Breast epithelium (tissue), 3 donors: ENCODE data around the gene TCF7L1.

ENCODE experiments used
- POLR2A ChIP-seq: fragments of 450-650 bp; IDR thresholded peaks from one replicate; pipeline ENCODE4 v1.6.1; 2016; ENCODE audit warnings: antibody characterized with exemption, mild to moderate bottlenecking, moderate library complexity
- POLR2AphosphoS5 ChIP-seq, 3 donors: sonication (generic); formaldehyde crosslinking; IDR thresholded peaks; one replicate each; pipeline ENCODE4 v1.6.1; 2017; ENCODE audit warnings: antibody characterized with exemption in 3 of 3
- TF ChIP-seq, protein P1 (sequence below), 3 donors: fragments of 450-650 bp; IDR thresholded peaks; one replicate each; pipeline ENCODE4 v1.5.1; 2016 to 2017; ENCODE audit warnings: antibody characterized with exemption in 3 of 3, mild to moderate bottlenecking in 3 of 3, moderate library complexity in 3 of 3

- TF ChIP-seq, protein P1, sequence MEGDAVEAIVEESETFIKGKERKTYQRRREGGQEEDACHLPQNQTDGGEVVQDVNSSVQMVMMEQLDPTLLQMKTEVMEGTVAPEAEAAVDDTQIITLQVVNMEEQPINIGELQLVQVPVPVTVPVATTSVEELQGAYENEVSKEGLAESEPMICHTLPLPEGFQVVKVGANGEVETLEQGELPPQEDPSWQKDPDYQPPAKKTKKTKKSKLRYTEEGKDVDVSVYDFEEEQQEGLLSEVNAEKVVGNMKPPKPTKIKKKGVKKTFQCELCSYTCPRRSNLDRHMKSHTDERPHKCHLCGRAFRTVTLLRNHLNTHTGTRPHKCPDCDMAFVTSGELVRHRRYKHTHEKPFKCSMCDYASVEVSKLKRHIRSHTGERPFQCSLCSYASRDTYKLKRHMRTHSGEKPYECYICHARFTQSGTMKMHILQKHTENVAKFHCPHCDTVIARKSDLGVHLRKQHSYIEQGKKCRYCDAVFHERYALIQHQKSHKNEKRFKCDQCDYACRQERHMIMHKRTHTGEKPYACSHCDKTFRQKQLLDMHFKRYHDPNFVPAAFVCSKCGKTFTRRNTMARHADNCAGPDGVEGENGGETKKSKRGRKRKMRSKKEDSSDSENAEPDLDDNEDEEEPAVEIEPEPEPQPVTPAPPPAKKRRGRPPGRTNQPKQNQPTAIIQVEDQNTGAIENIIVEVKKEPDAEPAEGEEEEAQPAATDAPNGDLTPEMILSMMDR (IDR thresholded peaks at IDR 0.05): no peak
- TF ChIP-seq POLR2A: no peak
- TF ChIP-seq POLR2AphosphoS5 (IDR thresholded peaks at IDR 0.05): no peak
Observed at GRCh38 chr2:85275984-85276540, 142.9 kb downstream of the TCF7L1 start.
